ENCODE results near the gene USP20. TPM values are rescaled to one million over a fixed set of nuclear protein-coding genes. Genes with fewer than 3 reads are reported as not detected.

USP20 gene
- total RNA-seq, 1 experiment from 2014 or later = 16.8 TPM

DNA sequence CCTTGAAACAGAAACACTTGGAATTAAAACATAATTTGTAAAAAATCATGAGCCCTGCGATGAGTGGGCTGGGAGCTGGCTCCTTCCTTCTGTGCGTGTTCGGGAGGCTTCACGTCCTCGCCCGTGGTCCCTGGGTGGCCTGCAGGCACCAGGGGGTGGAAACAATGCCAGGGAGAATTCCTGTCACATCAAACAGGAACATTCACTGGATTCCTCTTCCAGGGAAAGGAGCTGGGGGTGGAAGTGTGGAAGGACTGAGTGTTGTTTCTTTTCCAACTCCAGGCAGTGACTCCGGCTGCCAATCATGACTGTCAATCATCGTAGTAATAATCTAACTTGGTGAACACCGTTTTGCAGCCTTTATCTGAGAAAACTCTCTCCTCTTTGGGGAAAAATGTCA is 21.6 kb upstream of the USP20 start:
- no peak overlapping the region for H3K9ac ChIP-seq (ENCODE audit: low read length)
- no peak overlapping the region for H3K4me3 ChIP-seq (replicated peaks in 1 of 2; ENCODE audit: low read depth in 1 of 2, low read length in 2 of 2)
- no peaks in the 10 kb centered on the region for H3K9me2 ChIP-seq (ENCODE audit: insufficient read depth)
- H3K9me3 ChIP-seq (ENCODE audit: control insufficient read depth in 1 of 2, insufficient read depth in 1 of 2, low read depth in 1 of 2, low read length in 2 of 2) = no peaks in the 10 kb centered on the region
- no peaks in the 10 kb centered on the region for H3K4me1 ChIP-seq (ENCODE audit: control insufficient read depth in 1 of 2, insufficient read depth in 2 of 2, low read length in 2 of 2)
- peaks cover 13 to 18% of the 10 kb centered on the region in 2 experiments; a peak in 3 of 4 replicates for H3K36me3 ChIP-seq (ENCODE audit: control insufficient read depth in 1 of 2, insufficient read depth in 2 of 2, low read length in 2 of 2)
- 0 out of 2 replicates have a peak, but pooled peaks cover 3% of the 10 kb centered on the region for H4K20me1 ChIP-seq (ENCODE audit: insufficient read depth)
- no peak for DNase-seq (ENCODE audit: low read depth, low spot score)
- CTCF ChIA-PET = no interaction called here
- no peak for TF ChIP-seq SIN3A (IDR thresholded peaks at IDR 0.05; ENCODE audit: low read depth)
- no peaks in the 10 kb centered on the region for H3K79me2 ChIP-seq (ENCODE audit: insufficient read depth, low read length)
- no peak overlapping the region for H3K4me2 ChIP-seq (ENCODE audit: low read length)
- no peaks in the 10 kb centered on the region for H3K27me3 ChIP-seq (ENCODE audit: insufficient read depth, low read length)
- ATAC-seq = no peak
- RAD21 ChIA-PET (ENCODE audit: low non-redundant PET in 1 of 2, low total read pairs in 2 of 2, uncharacterized antibody in 2 of 2, unreplicated experiment in 2 of 2) = no interaction called here
- intact Hi-C loops (cut with micrococcal nuclease) = no loop called here
- no TSS peak for BruUV-seq (replicated peaks)
- H2AFZ ChIP-seq (ENCODE audit: low read depth, low read length, poor library complexity, severe bottlenecking) = no peak overlapping the region
- POLR2A ChIA-PET = no interaction called here
- no peak overlapping the region for H3K27ac ChIP-seq (ENCODE audit: low read depth, low read length)

DNA sequence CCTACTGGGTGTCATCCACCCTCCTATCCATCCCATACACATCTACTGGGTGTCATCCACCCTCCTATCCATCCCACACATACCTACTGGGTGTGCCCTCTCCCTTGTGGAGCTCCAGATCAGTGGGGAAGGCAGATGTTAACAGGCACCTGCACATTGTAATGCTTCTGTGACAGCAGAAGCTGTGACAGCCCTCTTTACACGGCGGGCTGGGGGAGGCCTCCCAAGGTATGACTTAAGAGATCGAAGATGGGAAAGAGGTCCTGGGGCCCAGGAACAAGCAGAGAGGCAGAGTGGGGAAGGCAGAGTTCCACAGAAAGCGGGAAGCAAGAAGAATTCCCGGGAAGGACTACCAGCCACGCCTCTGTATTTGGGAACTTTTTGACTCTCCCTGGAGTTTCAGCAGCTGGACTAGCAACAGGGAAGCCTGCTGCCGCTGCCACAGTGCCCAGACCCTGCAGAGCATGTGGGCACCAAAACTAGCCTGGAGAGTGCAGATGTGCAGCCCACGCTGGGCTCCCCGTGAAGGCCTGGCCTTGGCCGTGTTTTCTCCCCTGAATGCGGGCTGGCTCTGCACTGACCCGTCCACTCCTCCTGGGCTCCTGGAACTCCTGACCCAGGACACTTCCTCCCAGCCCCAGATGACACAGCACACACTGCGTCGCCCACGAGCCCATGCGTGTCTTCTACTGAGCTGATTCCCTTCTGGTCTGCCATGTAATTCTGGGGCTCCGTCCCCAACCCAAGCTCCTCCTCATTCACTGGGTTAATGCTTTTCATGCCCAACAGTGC is 20.6 kb upstream of the USP20 start:
- BruUV-seq (replicated peaks) = no TSS peak
- CTCF ChIA-PET = no interaction called here
- 0 out of 2 replicates have a peak, but pooled peaks cover 3% of the 10 kb centered on the region for H4K20me1 ChIP-seq (ENCODE audit: insufficient read depth)

More for the DNA sequence above, 20.6 kb upstream of the USP20 start:
- Histone ChIP-seq H2AFZ (ENCODE audit: low read depth, low read length, poor library complexity, severe bottlenecking) (no peak overlapping the region), H3K27me3 (ENCODE audit: insufficient read depth, low read length) (no peaks in the 10 kb centered on the region), H3K4me1 (ENCODE audit: control insufficient read depth in 1 of 2, insufficient read depth in 2 of 2, low read length in 2 of 2) (no peaks in the 10 kb centered on the region), H3K9ac (ENCODE audit: low read length) (no peak overlapping the region), H3K9me2 (ENCODE audit: insufficient read depth) (no peaks in the 10 kb centered on the region), H3K4me2 (ENCODE audit: low read length) (no peak overlapping the region), H3K79me2 (ENCODE audit: insufficient read depth, low read length) (no peaks in the 10 kb centered on the region), H3K9me3 (ENCODE audit: control insufficient read depth in 1 of 2, insufficient read depth in 1 of 2, low read depth in 1 of 2, low read length in 2 of 2) (no peaks in the 10 kb centered on the region), H3K4me3 (replicated peaks in 1 of 2; ENCODE audit: low read depth in 1 of 2, low read length in 2 of 2) (no peak overlapping the region), H3K36me3 (ENCODE audit: control insufficient read depth in 1 of 2, insufficient read depth in 2 of 2, low read length in 2 of 2) (peaks cover 12 to 17% of the 10 kb centered on the region in 2 experiments; a peak in 3 of 4 replicates), H3K27ac (ENCODE audit: low read depth, low read length) (no peak overlapping the region)
- ChIA-PET POLR2A (no interaction called here), RAD21 (ENCODE audit: low non-redundant PET in 1 of 2, low total read pairs in 2 of 2, uncharacterized antibody in 2 of 2, unreplicated experiment in 2 of 2) (no interaction called here)
- ATAC-seq (no peak), DNase-seq (ENCODE audit: low read depth, low spot score) (no peak)
- TF ChIP-seq CBX3 (IDR thresholded peaks at IDR 0.05; ENCODE audit: low read depth) (no peak), SRF (IDR thresholded peaks at IDR 0.05; ENCODE audit: low read depth) (no peak), POLR2AphosphoS5 (IDR thresholded peaks at IDR 0.05; ENCODE audit: low read depth, low read length) (no peak; the same call in 1 of the 2 replicates), JUND (IDR thresholded peaks at IDR 0.05) (no peak)
- TF ChIP-seq, protein P1, sequence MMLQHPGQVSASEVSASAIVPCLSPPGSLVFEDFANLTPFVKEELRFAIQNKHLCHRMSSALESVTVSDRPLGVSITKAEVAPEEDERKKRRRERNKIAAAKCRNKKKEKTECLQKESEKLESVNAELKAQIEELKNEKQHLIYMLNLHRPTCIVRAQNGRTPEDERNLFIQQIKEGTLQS (IDR thresholded peaks at IDR 0.05) = no peak
- intact Hi-C loops (cut with micrococcal nuclease) = no loop called here

All from HCT116 (cell line).